Measurements from ENCODE around the gene ATG7. TPM values are rescaled to one million over a fixed set of nuclear protein-coding genes. Genes with fewer than 3 reads are reported as not detected.
"Not testable (repeated sequence)": the region's sequence is repeated elsewhere in the genome, so short reads cannot be mapped to it uniquely, and the experiment has no call there.

ATG7 gene
- total and polyA plus RNA-seq, 4 experiments from 2014 or later = 16.9 to 32.8 (median 27.8) TPM

DNA sequence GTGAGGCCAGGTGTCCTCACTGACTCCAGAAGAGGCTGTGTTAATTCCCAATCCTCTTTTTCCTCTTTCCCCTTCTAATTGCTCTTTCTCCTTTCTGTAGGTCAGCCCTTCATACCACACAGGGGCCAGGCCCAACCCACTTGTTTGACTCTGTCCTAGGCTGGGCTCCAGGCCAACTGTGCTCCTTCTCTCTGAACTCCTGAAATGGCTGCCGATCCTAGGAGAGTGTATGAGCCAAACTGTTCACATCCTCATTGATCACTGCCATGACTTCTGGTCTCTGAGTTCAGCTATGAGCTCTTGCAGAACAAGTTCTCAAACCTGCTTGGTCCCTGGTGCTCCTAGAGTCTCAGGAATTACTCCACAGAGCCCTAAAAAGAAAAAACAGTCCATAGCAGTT, 226.4 kb downstream of the ATG7 start:
- ChIA-PET CTCF (ENCODE audit: partially characterized antibody) (no interaction called here), POLR2A (ENCODE audit: partially characterized antibody) (no interaction called here)
- Histone ChIP-seq H3K4me1 (ENCODE audit: insufficient read depth, low read length) (no peaks in the 10 kb centered on the region), H3K9me3 (ENCODE audit: control insufficient read depth in 1 of 2, low read length in 2 of 2) (no peaks in the 10 kb centered on the region), H3K27ac (ENCODE audit: low read depth, low read length) (no peak overlapping the region), H3K27me3 (ENCODE audit: insufficient read depth, low read length) (no peaks in the 10 kb centered on the region), H3K4me3 (ENCODE audit: low read length in 2 of 2) (no peak overlapping the region), H3K36me3 (ENCODE audit: insufficient read depth, low read length) (no peaks in the 10 kb centered on the region)
- Mint-ChIP-seq H3K27me3 (no peaks in the 10 kb centered on the region), H3K36me3 (peaks cover 3 to 11% of the 10 kb centered on the region in 2 donors), H3K4me3 (no peak overlapping the region), H3K27ac (no peak overlapping the region), H3K4me1 (no peaks in the 10 kb centered on the region), H3K9me3 (peaks cover 0 to 2% (median 0%) of the 10 kb centered on the region in 8 donors)
- intact Hi-C loops (cut with micrococcal nuclease) = no loop called here
- DNase-seq = no peak

DNA sequence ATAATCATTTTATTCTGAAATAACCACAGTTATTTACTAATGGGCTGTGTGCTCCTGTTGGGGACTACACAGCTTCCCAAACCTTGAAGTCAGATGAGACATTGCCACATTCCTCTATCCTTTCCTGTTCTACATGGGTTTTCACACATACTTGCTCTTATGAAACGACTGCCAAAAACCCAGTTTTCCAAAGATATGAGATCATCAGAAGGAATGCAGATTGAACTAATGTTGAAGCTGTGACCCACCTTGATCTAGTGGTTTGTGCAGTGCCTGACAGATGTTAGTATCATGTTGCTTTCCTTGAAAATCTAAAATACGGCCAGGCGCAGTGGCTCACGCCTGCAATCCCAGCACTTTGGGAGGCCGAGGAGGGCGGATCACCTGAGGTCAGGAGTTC, 226.9 kb downstream of the ATG7 start:
- Mint-ChIP-seq H3K4me1 (no peaks in the 10 kb centered on the region), H3K27me3 (no peaks in the 10 kb centered on the region), H3K36me3 (peaks cover 3 to 11% of the 10 kb centered on the region in 2 donors), H3K27ac (no peak overlapping the region), H3K4me3 (no peak overlapping the region), H3K9me3 (peaks cover 0 to 2% (median 0%) of the 10 kb centered on the region in 8 donors)
- no peak for DNase-seq
- ChIA-PET POLR2A (ENCODE audit: partially characterized antibody) (no interaction called here), CTCF (ENCODE audit: partially characterized antibody) (no interaction called here)
- intact Hi-C loops (cut with micrococcal nuclease) = no loop called here
- Histone ChIP-seq H3K4me3 (ENCODE audit: low read length in 2 of 2) (no peak overlapping the region), H3K36me3 (ENCODE audit: insufficient read depth, low read length) (no peaks in the 10 kb centered on the region), H3K27me3 (ENCODE audit: insufficient read depth, low read length) (no peaks in the 10 kb centered on the region), H3K9me3 (ENCODE audit: control insufficient read depth in 1 of 2, low read length in 2 of 2) (no peaks in the 10 kb centered on the region), H3K27ac (ENCODE audit: low read depth, low read length) (no peak overlapping the region), H3K4me1 (ENCODE audit: insufficient read depth, low read length) (no peaks in the 10 kb centered on the region)

DNA sequence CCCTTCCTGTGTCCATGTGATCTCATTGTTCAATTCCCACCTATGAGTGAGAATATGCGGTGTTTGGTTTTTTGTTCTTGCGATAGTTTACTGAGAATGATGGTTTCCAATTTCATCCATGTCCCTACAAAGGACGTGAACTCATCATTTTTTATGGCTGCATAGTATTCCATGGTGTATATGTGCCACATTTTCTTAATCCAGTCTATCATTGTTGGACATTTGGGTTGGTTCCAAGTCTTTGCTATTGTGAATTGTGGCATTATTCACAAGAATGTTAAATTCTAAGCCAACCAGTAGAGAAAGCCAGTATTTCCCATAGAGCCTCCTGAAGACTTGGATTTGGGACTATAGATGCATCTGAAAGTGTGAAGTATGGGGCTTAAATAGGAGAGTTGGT, 230.2 kb downstream of the ATG7 start:
- H3K4me3 ChIP-seq (ENCODE audit: low read length in 2 of 2); DNase-seq; POLR2A ChIA-PET (ENCODE audit: partially characterized antibody); intact Hi-C loops (cut with micrococcal nuclease); H3K9me3 ChIP-seq (ENCODE audit: control insufficient read depth in 1 of 2, low read length in 2 of 2); H3K27ac ChIP-seq (ENCODE audit: low read depth, low read length); H3K4me1 Mint-ChIP-seq; H3K4me1 ChIP-seq (ENCODE audit: insufficient read depth, low read length); H3K4me3 Mint-ChIP-seq; H3K27ac Mint-ChIP-seq; H3K9me3 Mint-ChIP-seq; H3K27me3 Mint-ChIP-seq; H3K27me3 ChIP-seq (ENCODE audit: insufficient read depth, low read length); H3K36me3 ChIP-seq (ENCODE audit: insufficient read depth, low read length); CTCF ChIA-PET (ENCODE audit: partially characterized antibody): not testable (repeated sequence)
- peaks cover 0 to 11% of the 10 kb centered on the region in 2 donors for H3K36me3 Mint-ChIP-seq

DNA sequence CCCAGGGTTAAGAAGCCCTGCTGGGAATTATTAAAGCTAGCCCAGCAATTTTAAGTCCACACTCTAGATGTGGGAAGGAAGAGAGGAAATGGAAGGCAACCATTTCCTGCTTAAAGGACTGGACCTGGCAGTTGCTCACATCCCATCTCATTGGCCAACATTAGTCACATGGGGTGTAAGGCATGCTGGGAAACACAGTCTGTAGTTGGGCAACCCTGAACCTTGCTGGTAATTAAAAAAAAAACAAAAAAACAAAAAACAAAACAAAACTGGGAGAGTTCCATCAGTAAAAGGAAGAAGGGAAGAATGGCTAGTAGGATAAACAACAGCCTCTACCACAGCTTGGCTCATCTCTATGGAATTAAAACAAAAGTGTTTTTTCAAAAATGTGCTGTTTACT, 235.5 kb downstream of the ATG7 start:
- Mint-ChIP-seq H3K36me3 (peaks cover 0 to 19% of the 10 kb centered on the region in 2 donors), H3K4me3 (no peak overlapping the region), H3K4me1 (peaks cover 0 to 2% (median under 1%) of the 10 kb centered on the region in 4 donors), H3K27ac (peak overlapping the region in 1 of 7 donors; percentile 42), H3K27me3 (no peaks in the 10 kb centered on the region), H3K9me3 (no peaks in the 10 kb centered on the region)
- no peak overlapping the region for H3K27ac ChIP-seq (ENCODE audit: low read depth, low read length)
- H3K36me3 ChIP-seq (ENCODE audit: insufficient read depth, low read length) = no peaks in the 10 kb centered on the region
- CTCF ChIA-PET (ENCODE audit: partially characterized antibody) = no interaction called here
- H3K4me1 ChIP-seq (ENCODE audit: insufficient read depth, low read length) = no peaks in the 10 kb centered on the region
- POLR2A ChIA-PET (ENCODE audit: partially characterized antibody) = no interaction called here
- H3K4me3 ChIP-seq (ENCODE audit: low read length in 2 of 2) = no peak overlapping the region
- DNase-seq = no peak
- intact Hi-C loops (cut with micrococcal nuclease) = no loop called here
- H3K9me3 ChIP-seq (ENCODE audit: control insufficient read depth in 1 of 2, low read length in 2 of 2) = no peaks in the 10 kb centered on the region
- no peaks in the 10 kb centered on the region for H3K27me3 ChIP-seq (ENCODE audit: insufficient read depth, low read length)

DNA sequence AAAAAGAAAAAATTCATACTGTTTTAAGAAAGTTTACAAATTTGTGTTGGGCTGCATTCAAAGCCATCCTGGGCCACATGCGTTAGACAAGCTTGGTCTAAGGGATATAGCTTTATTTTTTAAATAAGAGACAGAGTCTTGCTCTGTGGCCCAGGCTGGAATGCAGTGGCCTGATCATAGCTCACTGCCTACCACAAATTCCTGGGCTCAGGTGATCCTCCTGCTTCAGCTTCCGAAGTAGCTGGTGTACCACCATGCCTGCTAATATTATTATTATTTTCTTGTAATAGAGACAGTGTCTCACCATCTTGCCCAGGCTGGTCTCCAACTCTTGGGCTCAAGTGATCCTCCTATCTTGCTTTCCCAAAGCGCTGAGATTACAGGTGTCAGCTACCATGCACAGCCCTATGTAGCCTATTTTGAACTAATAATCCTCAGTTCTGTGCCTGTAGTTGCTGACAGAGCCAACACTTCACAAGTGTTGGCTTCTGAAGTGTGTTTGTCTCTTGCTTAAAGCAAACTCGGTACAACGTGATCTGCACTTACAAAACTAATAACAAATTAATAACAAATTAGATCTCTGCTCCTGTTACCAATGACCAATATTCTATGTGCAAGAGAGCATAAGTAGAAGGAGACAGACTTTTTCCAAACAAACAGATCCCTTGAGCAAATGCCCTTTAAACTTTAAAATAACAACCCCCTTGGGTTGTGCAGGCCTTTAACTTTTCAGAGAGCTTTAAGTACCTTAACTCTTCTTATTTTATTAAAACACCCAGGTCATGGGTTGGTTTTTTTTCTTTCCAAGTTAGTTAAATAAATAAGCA, 236.4 kb downstream of the ATG7 start:
- intact Hi-C loops (cut with micrococcal nuclease) = no loop called here
- Histone ChIP-seq H3K9me3 (ENCODE audit: control insufficient read depth in 1 of 2, low read length in 2 of 2) (no peaks in the 10 kb centered on the region), H3K36me3 (ENCODE audit: insufficient read depth, low read length) (no peaks in the 10 kb centered on the region), H3K4me3 (ENCODE audit: low read length in 2 of 2) (no peak overlapping the region), H3K27me3 (ENCODE audit: insufficient read depth, low read length) (no peaks in the 10 kb centered on the region), H3K4me1 (ENCODE audit: insufficient read depth, low read length) (no peaks in the 10 kb centered on the region), H3K27ac (ENCODE audit: low read depth, low read length) (no peak overlapping the region)
- Mint-ChIP-seq H3K4me3 (no peak overlapping the region), H3K4me1 (peaks cover 0 to 2% (median under 1%) of the 10 kb centered on the region in 4 donors), H3K27ac (no peak overlapping the region), H3K9me3 (no peaks in the 10 kb centered on the region), H3K27me3 (no peaks in the 10 kb centered on the region), H3K36me3 (peaks cover 0 to 19% of the 10 kb centered on the region in 2 donors)
- ChIA-PET POLR2A (ENCODE audit: partially characterized antibody) (no interaction called here), CTCF (ENCODE audit: partially characterized antibody) (interaction anchor here (0.7 kb wide), 1 partner anchor 129 kb away, joined by 3 read pairs; no protein-coding TSS in a partner anchor)
- no peak for DNase-seq

DNA sequence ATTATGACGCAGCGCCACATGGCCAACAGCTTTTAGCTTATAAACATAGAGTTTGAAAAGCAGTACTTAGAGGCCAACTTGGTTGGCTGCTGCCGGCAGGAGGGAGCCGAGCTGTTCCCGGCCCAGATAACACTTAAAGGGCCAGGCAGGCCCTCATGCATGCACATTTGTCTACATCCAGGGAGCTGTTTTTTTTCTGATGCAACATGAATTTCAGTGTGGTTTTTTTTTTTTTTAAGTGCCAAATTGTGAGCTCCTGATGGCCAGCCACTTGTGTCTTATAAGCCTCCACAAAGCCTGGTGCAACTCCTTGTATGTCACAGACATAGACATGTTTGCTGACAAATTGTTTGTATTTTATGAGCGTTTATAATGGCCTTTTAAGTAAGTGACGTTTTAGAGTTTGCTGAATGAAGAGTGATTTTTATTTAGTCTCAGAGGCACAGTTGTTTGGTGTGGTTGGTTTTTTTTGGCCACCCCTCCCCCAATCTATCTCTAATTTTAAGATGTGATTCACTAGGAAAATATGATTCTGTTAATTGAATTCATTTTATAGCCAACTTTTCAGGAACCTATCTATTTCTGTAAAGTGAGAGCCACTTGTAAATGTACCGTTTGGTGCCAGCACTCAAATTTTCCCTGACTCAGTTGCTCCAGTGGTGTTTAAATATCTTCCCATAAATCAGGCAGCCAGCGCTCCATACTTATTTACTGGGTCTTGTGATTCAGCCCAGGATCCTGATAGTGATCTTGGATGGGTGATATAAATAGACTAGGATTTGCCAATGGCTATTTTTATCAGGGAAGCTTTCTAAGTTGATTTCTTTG, 237.2 kb downstream of the ATG7 start:
- peaks cover 0 to 19% of the 10 kb centered on the region in 2 donors for H3K36me3 Mint-ChIP-seq
- H3K36me3 ChIP-seq (ENCODE audit: insufficient read depth, low read length) = no peaks in the 10 kb centered on the region
- H3K4me3 ChIP-seq (ENCODE audit: low read length in 2 of 2) = no peak overlapping the region
- peaks cover 0 to 2% (median under 1%) of the 10 kb centered on the region in 4 donors for H3K4me1 Mint-ChIP-seq
- no peaks in the 10 kb centered on the region for H3K9me3 ChIP-seq (ENCODE audit: control insufficient read depth in 1 of 2, low read length in 2 of 2)
- H3K27ac Mint-ChIP-seq = no peak overlapping the region
- intact Hi-C loops (cut with micrococcal nuclease) = no loop called here
- no peak overlapping the region for H3K4me3 Mint-ChIP-seq
- CTCF ChIA-PET (ENCODE audit: partially characterized antibody) = interaction anchor here (0.7 kb wide), 1 partner anchor 130 kb away, joined by 3 read pairs; no protein-coding TSS in a partner anchor
- no peaks in the 10 kb centered on the region for H3K4me1 ChIP-seq (ENCODE audit: insufficient read depth, low read length)
- no peak for DNase-seq
- no peaks in the 10 kb centered on the region for H3K9me3 Mint-ChIP-seq
- no peaks in the 10 kb centered on the region for H3K27me3 Mint-ChIP-seq
- POLR2A ChIA-PET (ENCODE audit: partially characterized antibody) = no interaction called here
- H3K27ac ChIP-seq (ENCODE audit: low read depth, low read length) = no peak overlapping the region
- no peaks in the 10 kb centered on the region for H3K27me3 ChIP-seq (ENCODE audit: insufficient read depth, low read length)

DNA sequence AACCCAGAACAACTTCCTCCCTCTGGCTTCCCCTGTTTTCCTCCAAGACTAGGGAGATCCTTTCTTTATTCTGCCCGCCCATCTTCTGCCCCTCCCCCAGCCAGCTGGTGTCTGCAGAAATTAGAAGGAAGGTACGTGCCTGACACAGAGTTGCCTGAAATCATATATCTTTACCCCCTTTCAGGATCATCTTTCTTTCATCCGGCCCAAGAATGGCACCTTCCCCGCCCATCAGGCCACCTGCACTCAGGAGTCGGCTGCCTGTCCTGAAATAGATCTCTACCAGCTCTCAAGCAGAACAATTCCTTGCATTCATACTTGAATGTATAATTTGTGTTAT, 237.8 kb downstream of the ATG7 start:
- Histone ChIP-seq H3K27me3 (ENCODE audit: insufficient read depth, low read length) (no peaks in the 10 kb centered on the region), H3K36me3 (ENCODE audit: insufficient read depth, low read length) (no peaks in the 10 kb centered on the region), H3K9me3 (ENCODE audit: control insufficient read depth in 1 of 2, low read length in 2 of 2) (no peaks in the 10 kb centered on the region), H3K4me3 (ENCODE audit: low read length in 2 of 2) (no peak overlapping the region), H3K27ac (ENCODE audit: low read depth, low read length) (no peak overlapping the region), H3K4me1 (ENCODE audit: insufficient read depth, low read length) (no peaks in the 10 kb centered on the region)
- DNase-seq = no peak
- Mint-ChIP-seq H3K4me3 (no peak overlapping the region), H3K4me1 (peaks cover 0 to 2% (median under 1%) of the 10 kb centered on the region in 4 donors), H3K36me3 (peaks cover 0 to 19% of the 10 kb centered on the region in 2 donors), H3K27me3 (no peaks in the 10 kb centered on the region), H3K27ac (peak overlapping the region in 1 of 7 donors; percentile 13), H3K9me3 (no peaks in the 10 kb centered on the region)
- ChIA-PET CTCF (ENCODE audit: partially characterized antibody) (no interaction called here), POLR2A (ENCODE audit: partially characterized antibody) (no interaction called here)
- intact Hi-C loops (cut with micrococcal nuclease) = no loop called here
